GM18909 (cell line): ENCODE measurements around the gene MTIF2.
"Not testable (repeated sequence)": the region's sequence is repeated elsewhere in the genome, so short reads cannot be mapped to it uniquely, and the experiment has no call there.

Source experiments
- ATAC-seq: cut with Tn5 transposase; IDR thresholded peaks from one replicate; pipeline ENCODE4 v1.9.1; 2021; ENCODE audit warnings: mild to moderate bottlenecking; ENCODE audit not compliant: unreplicated experiment, poor library complexity

MTIF2 gene

GRCh38 chr2:55242617-55243016 is 26.4 kb downstream of the MTIF2 start:
- no peak for ATAC-seq

- ATAC-seq = not testable (repeated sequence)
These were observed 27.4 kb downstream of the MTIF2 start for GRCh38 chr2:55241582-55241981.

DNA sequence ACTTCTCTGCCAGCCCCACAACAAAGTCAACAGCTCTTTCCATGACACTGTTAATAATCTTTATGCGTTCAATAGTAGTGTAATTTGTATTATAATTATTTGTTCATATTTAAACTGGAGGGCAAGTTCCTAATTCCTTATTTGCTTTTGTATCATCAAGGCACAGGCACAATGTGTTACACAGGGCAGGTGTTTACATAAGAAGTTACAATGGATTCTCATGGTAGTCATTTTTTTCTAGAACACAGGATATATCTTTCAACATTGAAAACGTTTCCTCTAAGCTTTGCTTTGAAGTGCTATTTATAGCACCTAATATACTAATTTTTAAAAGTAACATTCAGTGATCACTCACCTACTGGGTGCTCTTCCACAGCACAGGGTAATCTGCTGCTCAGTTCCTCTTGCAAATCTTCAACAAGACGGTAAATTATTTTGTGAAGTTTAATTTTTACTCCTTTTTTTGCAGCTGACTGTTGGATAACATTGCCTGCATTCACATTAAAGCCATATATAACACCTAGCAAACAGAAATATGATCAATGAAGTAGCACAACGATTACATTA is 29.3 kb downstream of the MTIF2 start:
- ATAC-seq = no peak

DNA sequence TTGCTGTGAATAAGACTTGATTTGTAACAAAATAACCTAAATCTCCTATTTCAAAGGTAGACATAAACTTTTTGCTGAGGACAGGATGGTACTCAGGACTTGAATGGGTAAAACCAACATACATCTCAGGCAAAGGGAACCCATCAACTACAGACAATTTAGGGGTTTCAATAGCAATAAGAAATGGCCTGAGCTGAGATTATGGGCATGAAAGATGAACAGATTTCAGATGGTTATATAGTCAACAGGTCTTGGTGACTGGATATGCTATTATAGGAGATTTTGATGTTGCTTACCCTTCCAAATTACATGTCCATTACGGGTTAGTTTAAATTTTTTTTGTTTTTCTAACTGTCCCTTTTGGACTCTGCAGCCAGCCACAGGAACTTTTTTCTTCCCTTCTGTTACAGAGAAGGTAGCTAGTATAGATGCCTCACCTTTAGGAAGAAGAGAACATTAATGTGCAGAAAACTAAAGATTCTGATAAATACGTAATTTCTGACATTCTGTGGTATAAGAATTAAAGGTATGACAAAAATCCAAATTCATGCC is 32.0 kb downstream of the MTIF2 start:
- no peak for ATAC-seq

- ATAC-seq = no peak
These were observed 33.1 kb downstream of the MTIF2 start for GRCh38 chr2:55235724-55236538.

DNA sequence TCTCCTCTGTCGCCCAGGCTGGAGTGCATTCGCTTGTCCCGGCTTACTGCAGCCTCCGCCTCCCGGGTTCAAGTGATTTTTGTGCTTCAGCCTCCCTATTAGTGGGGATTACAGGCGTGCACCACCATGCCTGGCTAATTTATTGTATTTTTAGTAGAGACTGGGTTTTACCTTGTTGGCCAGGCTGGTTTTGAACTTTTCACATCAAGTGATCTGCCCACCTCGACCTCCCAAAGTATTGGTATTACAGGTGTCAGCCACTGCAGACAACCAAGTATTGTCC is 35.4 kb downstream of the MTIF2 start:
- no peak for ATAC-seq

GRCh38 chr2:55232863-55233657 is 36.0 kb downstream of the MTIF2 start:
- ATAC-seq = peak; percentile 34

- peak; percentile 93 for ATAC-seq
These were observed 36.8 kb downstream of the MTIF2 start, which contains the start of the genes CLHC1 and RPS27A for GRCh38 chr2:55232084-55232862. Gene CLHC1 (minus strand): TSS chr2:55232293. CDS start chr2:55222411, 9,882 bp downstream. Gene RPS27A (plus strand): TSS chr2:55232688. CDS start chr2:55232825, 137 bp downstream.

GRCh38 chr2:55231546-55232083 is 37.4 kb downstream of the MTIF2 start:
- ATAC-seq = no peak

DNA sequence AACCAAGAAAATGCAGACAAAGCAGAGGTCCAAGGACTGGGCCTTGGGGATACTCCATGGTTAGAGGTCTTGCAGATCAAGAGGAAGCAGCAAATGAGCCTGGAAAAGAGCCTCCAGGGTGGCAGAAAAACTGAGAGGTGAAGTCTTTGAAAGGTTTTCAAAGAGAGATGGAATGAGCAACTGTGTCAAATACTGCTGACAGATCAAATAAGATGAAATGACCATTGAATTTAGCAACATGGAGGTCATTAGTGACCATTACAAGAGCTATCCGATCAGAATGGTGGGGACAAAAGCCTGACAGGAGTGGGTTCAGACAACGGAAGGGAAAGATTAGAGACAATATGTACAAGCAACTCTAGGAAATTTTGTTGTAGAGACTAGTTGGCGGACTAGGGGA is 38.5 kb downstream of the MTIF2 start:
- no peak for ATAC-seq

DNA sequence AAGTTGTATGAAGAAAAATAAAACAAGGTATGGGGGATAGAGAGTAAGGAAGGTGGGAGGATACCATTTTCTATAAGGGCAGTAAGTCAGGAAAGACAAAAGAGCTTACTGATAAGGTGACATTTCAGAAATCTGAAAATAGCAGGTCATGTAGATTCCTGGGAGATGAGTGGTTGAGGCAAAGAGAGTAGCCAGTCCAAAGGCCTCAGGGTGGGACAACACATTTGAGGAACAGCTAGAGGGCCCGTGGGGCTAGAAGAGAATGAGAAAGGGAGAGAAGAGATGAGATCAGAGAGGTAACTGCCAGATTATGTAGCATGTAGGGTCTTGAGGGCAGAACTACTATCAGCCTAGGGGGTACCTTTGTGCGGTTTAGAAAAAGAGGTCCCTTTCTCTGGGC is 39.8 kb downstream of the MTIF2 start:
- ATAC-seq = no peak

- no peak for ATAC-seq
These were observed 40.8 kb downstream of the MTIF2 start for GRCh38 chr2:55228226-55228563.

GRCh38 chr2:55227437-55228225 is 41.4 kb downstream of the MTIF2 start:
- not testable (repeated sequence) for ATAC-seq

DNA sequence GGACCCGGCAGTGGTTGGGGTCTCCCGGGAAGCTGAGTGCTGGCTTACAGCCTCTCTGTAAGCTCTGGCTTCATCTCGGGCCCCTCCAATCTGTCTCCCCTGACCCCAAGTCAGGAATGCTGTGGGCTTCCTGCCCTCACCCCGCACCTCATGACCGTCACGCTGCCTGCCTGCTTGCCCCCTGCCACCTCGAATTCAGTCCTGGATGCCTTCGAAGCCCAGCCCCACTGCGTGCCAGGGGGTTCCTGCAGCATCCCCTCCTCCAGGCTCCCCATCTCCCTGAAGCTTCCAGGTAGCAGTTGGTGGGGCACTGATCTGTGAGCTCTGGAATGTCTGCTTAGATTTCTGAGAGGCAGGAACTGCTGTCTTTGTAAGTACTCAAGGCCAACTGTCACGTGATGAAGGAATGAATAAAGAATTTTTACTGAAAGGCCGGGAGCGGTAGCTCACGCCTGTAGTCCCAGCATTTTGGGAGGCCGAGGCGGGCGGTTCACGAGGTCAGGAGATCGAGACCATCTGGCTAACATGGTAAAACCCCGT is 43.5 kb downstream of the MTIF2 start:
- ATAC-seq = no peak

- ATAC-seq = no peak
These were observed 44.2 kb downstream of the MTIF2 start for GRCh38 chr2:55224761-55225261.

DNA sequence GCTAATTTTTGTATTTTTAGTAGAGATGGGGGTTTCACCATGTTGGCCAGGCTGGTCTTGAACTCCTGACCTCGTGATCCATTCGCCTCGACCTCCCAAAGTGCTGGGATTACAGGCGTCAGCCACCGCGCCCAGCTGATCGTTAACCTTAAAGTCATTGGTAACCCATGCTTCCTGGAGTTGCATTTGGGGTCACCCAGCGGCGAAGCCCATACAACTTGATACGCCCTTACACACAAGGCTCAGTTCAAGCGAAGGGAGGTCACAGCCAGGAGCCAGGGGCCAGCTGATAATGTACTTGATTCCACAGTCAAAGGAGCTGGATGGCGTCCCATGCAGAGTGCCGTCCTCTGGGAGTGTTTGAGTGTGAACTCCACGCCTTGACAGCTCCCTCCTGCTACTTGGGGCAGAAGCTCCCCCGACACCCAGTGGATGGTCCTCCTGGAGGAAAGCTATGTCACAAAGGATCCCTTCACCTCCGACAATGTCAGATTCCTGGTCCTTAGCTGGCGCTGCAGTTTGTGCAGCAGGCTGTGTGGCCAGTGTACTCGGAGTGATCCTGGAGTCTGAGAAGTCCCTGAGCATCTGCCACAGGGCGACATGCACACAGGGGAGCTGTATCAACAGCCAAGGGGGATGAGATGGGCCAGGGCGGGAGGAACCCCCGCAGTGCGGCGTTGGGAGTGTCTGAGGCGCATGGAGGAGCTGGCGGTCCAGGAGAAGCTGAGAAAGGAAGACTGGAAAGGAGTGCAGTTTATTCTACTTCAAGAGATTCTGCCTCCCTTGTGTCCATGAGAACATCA is 44.9 kb downstream of the MTIF2 start:
- ATAC-seq = no peak

DNA sequence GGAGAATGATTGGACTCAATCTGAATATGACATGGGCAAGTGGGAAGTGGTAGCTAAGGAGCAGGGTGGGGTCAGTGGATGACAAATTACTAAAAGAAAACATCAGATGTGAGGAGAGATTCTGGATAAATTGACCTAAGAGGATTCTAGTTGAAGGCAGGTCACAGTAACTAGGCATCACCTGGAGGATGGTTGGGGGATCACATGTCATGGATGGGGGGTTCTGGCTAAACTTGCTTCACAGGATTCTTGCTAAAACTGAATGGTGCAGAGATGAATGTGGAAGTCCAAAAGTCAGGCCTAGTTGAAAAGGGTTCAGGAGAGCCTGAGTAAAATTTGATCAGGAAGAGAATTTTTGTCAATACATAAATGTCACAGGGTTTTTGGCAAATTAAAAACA is 55.2 kb downstream of the MTIF2 start:
- no peak for ATAC-seq

GRCh38 chr2:55204950-55205349 is 64.1 kb downstream of the MTIF2 start:
- no peak for ATAC-seq
